Hepatocyte (in vitro differentiated cells): Measurements from ENCODE around the gene RNF227. TPM values are rescaled to one million over a fixed set of nuclear protein-coding genes. Genes with fewer than 3 reads are reported as not detected.

Experiments
- DNase-seq: peaks from one replicate; pipeline ENCODE4 v3.0.0-alpha.2; 2016; ENCODE audit warnings: low spot score
- H2AFZ ChIP-seq: fragments of 200-600 bp; sonication (generic); 2 replicates; pipeline ENCODE4 v1.6.0; 2016; ENCODE audit warnings: antibody characterized with exemption, mild to moderate bottlenecking
- H3K27ac ChIP-seq: fragments of 200-600 bp; sonication (generic); 2 replicates; pipeline ENCODE4 v1.5.1; 2016; ENCODE audit warnings: mild to moderate bottlenecking
- H3K27me3 ChIP-seq: fragments of 200-600 bp; sonication (generic); 2 replicates; pipeline ENCODE4 v1.6.1; 2016
- H3K36me3 ChIP-seq: fragments of 200-600 bp; sonication (generic); replicated peaks from 2 replicates; pipeline ENCODE4 v1.5.1; 2016; ENCODE audit warnings: low read depth; ENCODE audit not compliant: insufficient read depth
- H3K4me1 ChIP-seq: fragments of 200-600 bp; sonication (generic); 2 replicates; pipeline ENCODE4 v1.5.1; 2016; ENCODE audit warnings: mild to moderate bottlenecking, moderate library complexity; ENCODE audit not compliant: insufficient read depth
- H3K4me2 ChIP-seq: fragments of 200-600 bp; sonication (generic); 2 replicates; pipeline ENCODE4 v1.6.0; 2016
- H3K4me3 ChIP-seq: fragments of 200-600 bp; sonication (generic); 2 replicates; pipeline ENCODE4 v1.5.1; 2016; ENCODE audit warnings: mild to moderate bottlenecking
- H3K79me2 ChIP-seq: fragments of 200-600 bp; sonication (generic); 2 replicates; pipeline ENCODE4 v1.6.0; 2017; ENCODE audit warnings: mild to moderate bottlenecking
- H3K9me2 ChIP-seq: fragments of 200-600 bp; sonication (generic); replicated peaks from 2 replicates; pipeline ENCODE4 v1.6.0; 2017; ENCODE audit warnings: mild to moderate bottlenecking; ENCODE audit not compliant: insufficient read depth
- H3K9me3 ChIP-seq: fragments of 200-600 bp; sonication (generic); 2 replicates; pipeline ENCODE4 v1.5.1; 2016; ENCODE audit warnings: low read depth, mild to moderate bottlenecking
- H4K20me1 ChIP-seq: fragments of 200-600 bp; sonication (generic); 2 replicates; pipeline ENCODE4 v1.6.0; 2016; ENCODE audit warnings: mild to moderate bottlenecking; ENCODE audit not compliant: insufficient read depth, poor library complexity, severe bottlenecking
- CTCF ChIP-seq: fragments of 200-600 bp; sonication (generic); IDR thresholded peaks from 2 replicates; pipeline ENCODE4 v1.5.1; 2016; ENCODE audit warnings: antibody characterized with exemption, mild to moderate bottlenecking; ENCODE audit not compliant: poor library complexity
- EZH2 ChIP-seq: fragments of 200-600 bp; sonication (generic); IDR thresholded peaks from 2 replicates; pipeline ENCODE4 v1.6.1; 2016; ENCODE audit warnings: antibody characterized with exemption, mild to moderate bottlenecking, borderline replicate concordance
- EZH2phosphoT487 ChIP-seq: fragments of 200-600 bp; sonication (generic); IDR thresholded peaks from one replicate; pipeline ENCODE4 v1.6.1; 2018; ENCODE audit warnings: antibody characterized with exemption, mild to moderate bottlenecking, low read depth, moderate library complexity; ENCODE audit not compliant: unreplicated experiment, severe bottlenecking
- WGBS: methylation state at CpG from one replicate; pipeline ENCODE4 v1.1.6; 2016; ENCODE audit warnings: low lambda C conversion rate; ENCODE audit errors: missing lambda C conversion rate; 5-methylcytosine and 5-hydroxymethylcytosine counted together
- polyA plus RNA-seq: library from polyadenylated mRNA; unstranded; fragments of >200 nt; fragmentation: Nextera tagmentation; extraction: Ambion mirVana; gene quantifications from 2 replicates; pipeline ENCODE4 v1.2.1, GENCODE V29; 2016
- total RNA-seq: library from RNA; depleted of rRNA; stranded (reverse); fragments of >200 nt; gene quantifications from 2 replicates; pipeline ENCODE4 v1.2.3, GENCODE V29; 2014

RNF227 gene
- total and polyA plus RNA-seq, 2 experiments from 2014 or later: 2.5 to 3.5 TPM

- Histone ChIP-seq H3K4me2 (peak overlapping the region; percentile 96), H3K4me3 (peak overlapping the region; percentile 75), H2AFZ (no peak overlapping the region), H3K27ac (peak overlapping the region; percentile 97), H3K9me2 (no peaks in the 10 kb centered on the region), H4K20me1 (peaks cover 7% of the 10 kb centered on the region), H3K36me3 (no peaks in the 10 kb centered on the region), H3K79me2 (peaks cover 56% of the 10 kb centered on the region), H3K27me3 (no peaks in the 10 kb centered on the region), H3K9me3 (no peaks in the 10 kb centered on the region), H3K4me1 (peaks cover 33% of the 10 kb centered on the region)
- DNase-seq: peak; percentile 97
- TF ChIP-seq CTCF: no peak
- no peak for TF ChIP-seq EZH2phosphoT487
- no peak for TF ChIP-seq EZH2
- 2% methylated on average over 31 of the region's 35 CpGs for WGBS
Measured at GRCh38 chr17:7887482-7888183, 28.5 kb downstream of the RNF227 start.

- H3K27me3 ChIP-seq: no peaks in the 10 kb centered on the region
- H4K20me1 ChIP-seq: peaks cover 7% of the 10 kb centered on the region
- H3K79me2 ChIP-seq: peaks cover 54% of the 10 kb centered on the region
- H3K9me2 ChIP-seq: no peaks in the 10 kb centered on the region
- H3K36me3 ChIP-seq: no peaks in the 10 kb centered on the region
- peak overlapping the region; percentile 75 for H3K4me3 ChIP-seq
- H3K4me1 ChIP-seq: peaks cover 39% of the 10 kb centered on the region
- 4% methylated on average over 8 of the region's 8 CpGs for WGBS
- peak overlapping the region; percentile 96 for H3K4me2 ChIP-seq
- no peak overlapping the region for H2AFZ ChIP-seq
- no peak for TF ChIP-seq EZH2
- no peaks in the 10 kb centered on the region for H3K9me3 ChIP-seq
- peak overlapping the region; percentile 97 for H3K27ac ChIP-seq
- DNase-seq: no peak
Measured at GRCh38 chr17:7887038-7887481, 29.0 kb downstream of the RNF227 start.

GRCh38 chr17:7886227-7887037 lies 29.7 kb downstream of the RNF227 start:
- Histone ChIP-seq H3K27ac (peak overlapping the region; percentile 97), H3K36me3 (no peaks in the 10 kb centered on the region), H3K9me2 (no peaks in the 10 kb centered on the region), H3K4me1 (peaks cover 45% of the 10 kb centered on the region), H3K4me2 (peak overlapping the region; percentile 96), H3K27me3 (no peaks in the 10 kb centered on the region), H2AFZ (no peak overlapping the region), H3K9me3 (no peaks in the 10 kb centered on the region), H4K20me1 (peaks cover 7% of the 10 kb centered on the region), H3K79me2 (peaks cover 47% of the 10 kb centered on the region), H3K4me3 (peak overlapping the region; percentile 75)
- 4% methylated on average over 27 of the region's 30 CpGs for WGBS
- no peak for TF ChIP-seq EZH2phosphoT487
- TF ChIP-seq CTCF: no peak
- TF ChIP-seq EZH2: no peak
- DNase-seq: peak; percentile 64
